ENCODE measurements around the gene SUN1. TPM values are rescaled to one million over a fixed set of nuclear protein-coding genes. Genes with fewer than 3 reads are reported as not detected.
"Not testable (repeated sequence)": the region's sequence is repeated elsewhere in the genome, so short reads cannot be mapped to it uniquely, and the experiment has no call there.

SUN1 gene
- total and polyA plus RNA-seq, 7 donors, result 52.5 to 159 (median 132) TPM

DNA sequence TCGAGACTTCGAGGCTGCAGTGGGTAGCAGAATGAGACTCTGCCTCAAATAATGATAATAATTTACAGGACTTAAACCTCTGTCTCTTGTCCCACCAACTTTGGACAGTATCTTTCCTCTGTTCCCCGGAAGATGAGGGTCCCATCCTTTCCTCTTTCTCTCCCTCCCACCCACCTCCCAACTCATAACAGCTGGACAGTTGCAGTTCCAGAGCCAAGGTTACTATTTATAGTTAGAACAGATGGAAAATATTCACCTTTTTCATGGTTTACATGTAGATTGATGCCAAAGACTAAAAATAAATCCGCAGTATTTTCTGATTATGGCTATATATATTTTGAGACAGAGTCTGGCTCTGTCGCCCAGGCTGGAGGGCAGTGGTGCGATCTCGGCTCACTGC, 31.6 kb upstream of the SUN1 start:
- intact Hi-C loops (cut with DNase I), result no loop called here
- no peak for DNase-seq
- TF ChIP-seq CTCF (IDR thresholded peaks at IDR 0.05), result no peak
- H3K27me3 ChIP-seq (ENCODE audit: insufficient read depth in 3 of 3, low read length in 2 of 3), result no peaks in the 10 kb centered on the region
- no peaks in the 10 kb centered on the region for H3K36me3 ChIP-seq (ENCODE audit: insufficient read depth in 1 of 2, low read depth in 1 of 2)
- peaks cover 13% of the 10 kb centered on the region for H3K4me1 ChIP-seq
- WGBS, 3 donors, result 46 to 56% (median 52%) methylated on average over 7 of the region's 7 CpGs
- no peak overlapping the region for H3K27ac ChIP-seq
- H3K4me3 ChIP-seq, result no peak overlapping the region
- no peak for ATAC-seq
- no peaks in the 10 kb centered on the region for H3K9me3 ChIP-seq

- H3K27me3 ChIP-seq (ENCODE audit: insufficient read depth in 3 of 3, low read length in 2 of 3); H3K4me3 ChIP-seq; intact Hi-C loops (cut with DNase I); H3K36me3 ChIP-seq (ENCODE audit: insufficient read depth in 1 of 2, low read depth in 1 of 2); ATAC-seq; H3K9me3 ChIP-seq; DNase-seq: not testable (repeated sequence)
- H3K4me1 ChIP-seq, result peaks cover 13% of the 10 kb centered on the region
- WGBS, 3 donors, result 71 to 76% (median 74%) methylated on average over 6 of the region's 6 CpGs
- H3K27ac ChIP-seq, result peak overlapping the region; percentile 62
These were observed 30.9 kb upstream of the SUN1 start for GRCh38 chr7:801351-801750.

GRCh38 chr7:801940-802381, 30.3 kb upstream of the SUN1 start:
- 18 to 22% (median 19%) methylated on average over 18 to 19 of the region's 19 CpGs for WGBS, 3 donors
- ATAC-seq (peak; percentile 33 to 65 (median 50)), DNase-seq (peak; percentile 58 to 73)
- TF ChIP-seq CTCF (IDR thresholded peaks at IDR 0.05), result no peak
- H3K27ac ChIP-seq, result peak overlapping the region; percentile 62
- intact Hi-C loops (cut with DNase I), result no loop called here
- no peaks in the 10 kb centered on the region for H3K9me3 ChIP-seq
- no peaks in the 10 kb centered on the region for H3K36me3 ChIP-seq (ENCODE audit: insufficient read depth in 1 of 2, low read depth in 1 of 2)
- H3K27me3 ChIP-seq (ENCODE audit: insufficient read depth in 3 of 3, low read length in 2 of 3), result no peaks in the 10 kb centered on the region
- peaks cover 11% of the 10 kb centered on the region for H3K4me1 ChIP-seq
- peak overlapping the region; percentile 29 for H3K4me3 ChIP-seq

DNA sequence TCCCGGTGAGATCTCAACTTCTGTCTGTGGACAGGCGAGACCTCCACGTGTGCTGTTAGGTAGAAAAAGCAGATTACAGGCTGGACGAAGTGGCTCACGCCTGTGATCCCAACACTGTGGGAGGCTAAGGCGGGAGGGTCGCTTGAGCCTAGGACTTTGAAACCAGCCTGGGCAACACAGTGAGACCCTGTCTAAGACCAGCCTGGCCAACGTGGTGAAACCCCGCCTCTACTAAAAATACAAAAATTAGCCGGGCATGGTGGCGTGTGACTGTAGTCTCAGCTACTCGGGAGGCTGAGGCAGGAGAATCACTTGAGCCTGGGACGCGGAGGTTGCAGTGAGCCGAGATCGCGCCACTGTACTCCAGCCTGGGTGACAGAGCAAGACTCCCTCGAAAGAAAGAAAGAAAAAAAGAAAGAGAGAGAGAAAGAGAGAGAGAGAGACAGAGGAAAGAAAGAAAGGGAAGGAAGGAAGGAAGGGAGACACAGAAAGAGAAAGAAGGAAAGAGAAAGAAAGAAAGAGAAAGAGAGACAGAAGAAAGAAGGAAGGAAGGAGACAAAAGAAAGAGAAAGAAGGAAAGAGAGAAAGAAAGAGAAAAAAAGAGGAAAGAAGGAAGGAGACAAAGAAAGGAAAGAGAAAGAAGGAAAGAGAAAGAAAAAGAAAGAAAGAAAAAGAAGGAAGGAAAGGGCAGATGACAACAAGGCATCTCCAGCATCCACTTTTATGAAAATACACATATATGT, 29.6 kb upstream of the SUN1 start:
- no peaks in the 10 kb centered on the region for H3K9me3 ChIP-seq
- intact Hi-C loops (cut with DNase I), result no loop called here
- H3K4me3 ChIP-seq, result peak overlapping the region; percentile 29
- no peaks in the 10 kb centered on the region for H3K27me3 ChIP-seq (ENCODE audit: insufficient read depth in 3 of 3, low read length in 2 of 3)
- 73 to 79% (median 75%) methylated on average over 18 of the region's 18 CpGs for WGBS, 3 donors
- TF ChIP-seq CTCF (IDR thresholded peaks at IDR 0.05), result no peak
- H3K36me3 ChIP-seq (ENCODE audit: insufficient read depth in 1 of 2, low read depth in 1 of 2), result no peaks in the 10 kb centered on the region
- H3K4me1 ChIP-seq, result peaks cover 7% of the 10 kb centered on the region
- ATAC-seq (no peak), DNase-seq (no peak)
- peak overlapping the region; percentile 62 for H3K27ac ChIP-seq

- H3K4me1 ChIP-seq, result peaks cover 7% of the 10 kb centered on the region
- intact Hi-C loops (cut with DNase I), result no loop called here
- no peak overlapping the region for H3K4me3 ChIP-seq
- H3K9me3 ChIP-seq, result no peaks in the 10 kb centered on the region
- no peak for TF ChIP-seq CTCF (IDR thresholded peaks at IDR 0.05)
- no peaks in the 10 kb centered on the region for H3K27me3 ChIP-seq (ENCODE audit: insufficient read depth in 3 of 3, low read length in 2 of 3)
- H3K36me3 ChIP-seq (ENCODE audit: insufficient read depth in 1 of 2, low read depth in 1 of 2), result no peaks in the 10 kb centered on the region
- DNase-seq (no peak), ATAC-seq (no peak)
- H3K27ac ChIP-seq, result no peak overlapping the region
- 63 to 79% (median 77%) methylated on average over 10 of the region's 10 CpGs for WGBS, 3 donors
These were observed 29.0 kb upstream of the SUN1 start for GRCh38 chr7:803243-803635.

- DNase-seq; H3K36me3 ChIP-seq (ENCODE audit: insufficient read depth in 1 of 2, low read depth in 1 of 2); H3K27me3 ChIP-seq (ENCODE audit: insufficient read depth in 3 of 3, low read length in 2 of 3); H3K4me3 ChIP-seq; H3K9me3 ChIP-seq; H3K27ac ChIP-seq; H3K4me1 ChIP-seq; intact Hi-C loops (cut with DNase I); ATAC-seq: not testable (repeated sequence)
- WGBS, 3 donors, result 68 to 99% (median 92%) methylated on average over 3 to 4 of the region's 4 CpGs
These were observed 28.5 kb upstream of the SUN1 start for GRCh38 chr7:803796-804195.

All from psoas muscle (tissue), 8 donors.